ENCODE data around the gene PKN2.
"Not testable (repeated sequence)": the region's sequence is repeated elsewhere in the genome, so short reads cannot be mapped to it uniquely, and the experiment has no call there.

PKN2 gene

DNA sequence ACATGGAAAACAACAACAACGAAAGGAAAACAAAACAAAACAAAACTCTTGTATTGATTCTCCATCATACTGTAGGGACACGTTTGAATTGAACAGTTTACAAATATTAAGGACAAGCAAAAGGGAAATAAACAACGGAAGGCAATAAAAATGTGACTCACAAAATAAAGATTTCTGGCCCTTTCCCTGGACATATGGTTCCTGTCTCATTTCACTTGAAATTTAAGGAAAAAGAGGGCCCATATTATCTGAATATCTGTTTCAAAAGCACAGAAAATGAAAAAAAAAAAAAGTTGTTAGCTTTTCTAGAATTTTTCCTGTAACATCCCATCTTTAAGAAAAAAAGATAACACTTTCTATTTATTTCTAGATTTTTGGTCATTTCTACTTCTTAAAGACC is 3.6 kb upstream of the PKN2 start:
- no peak for DNase-seq (ENCODE audit: low read depth in 2 of 2)

DNA sequence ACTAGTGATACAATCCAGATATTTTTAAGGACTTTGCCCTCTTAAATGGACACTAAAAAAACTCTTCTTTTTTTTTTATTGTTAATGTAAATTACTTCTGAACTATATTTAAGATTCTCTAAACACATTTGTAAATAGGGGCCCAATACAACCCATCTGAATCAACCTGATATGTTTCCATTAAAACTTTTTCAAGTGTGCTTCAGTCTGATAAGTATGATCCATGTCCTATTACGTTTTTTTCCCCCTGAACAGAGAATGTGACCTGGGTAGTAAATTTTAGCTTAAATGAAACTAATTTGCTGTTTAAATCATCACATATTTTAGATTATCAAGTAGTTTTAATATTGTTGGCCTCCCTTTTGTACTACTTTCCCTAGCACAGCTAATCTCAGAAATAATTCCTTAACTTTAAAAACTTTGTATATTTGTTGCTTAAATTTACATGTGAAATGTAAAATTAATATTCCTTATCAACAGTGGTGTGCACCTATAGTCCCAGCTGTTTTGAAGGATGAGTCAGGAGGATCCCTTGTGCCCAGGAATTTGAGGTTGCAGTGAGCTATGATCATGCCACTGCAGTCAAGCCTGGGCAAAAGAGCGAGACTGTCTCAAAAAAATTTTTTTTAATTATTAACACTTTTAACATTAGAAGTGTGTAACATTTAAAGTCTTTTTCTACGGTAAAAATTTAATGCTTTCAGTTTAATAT is 3.0 kb upstream of the PKN2 start:
- no peak for DNase-seq (ENCODE audit: low read depth in 2 of 2)

DNA sequence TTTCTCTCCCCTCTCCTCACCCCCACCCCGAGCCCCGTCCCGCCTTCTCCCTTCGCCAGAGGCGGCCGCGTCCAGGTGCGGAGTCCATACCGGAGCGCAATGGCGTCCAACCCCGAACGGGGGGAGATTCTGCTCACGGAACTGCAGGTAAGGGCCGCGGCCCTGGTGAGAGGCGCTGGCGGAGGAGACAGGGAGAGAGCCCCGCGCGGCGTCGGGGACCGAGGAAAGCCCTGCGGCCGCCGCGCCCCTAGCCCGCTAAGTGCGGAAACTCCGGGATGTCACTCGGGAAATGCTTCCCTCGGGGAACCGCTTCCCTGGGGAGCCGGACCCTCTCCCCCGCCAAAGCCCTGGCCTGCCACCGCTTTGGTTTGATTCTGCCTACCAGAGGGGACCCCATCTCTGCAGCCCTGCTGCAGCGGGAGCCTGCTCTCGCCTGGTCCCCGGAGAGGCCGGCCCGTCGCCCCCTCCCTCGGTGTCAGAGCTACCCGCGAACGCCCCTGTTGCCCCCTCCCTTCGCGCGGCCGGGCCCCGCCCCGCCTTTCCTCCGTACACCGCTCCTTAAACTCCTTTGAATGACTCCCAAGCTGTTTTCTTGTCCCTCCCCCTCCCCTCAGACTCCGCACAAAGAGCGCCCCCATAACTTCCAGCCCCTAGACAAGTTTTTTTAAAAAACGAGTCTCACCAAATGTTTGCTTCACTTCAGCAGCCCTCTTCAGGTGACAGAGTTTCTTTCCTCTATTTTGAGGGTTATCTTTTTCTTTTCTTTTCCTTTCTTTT is 597 bp downstream of the PKN2 start:
- peak; percentile 54 to 56 for DNase-seq (ENCODE audit: low read depth in 2 of 2)

- no peak for DNase-seq (ENCODE audit: low read depth in 2 of 2)
These were observed 1.2 kb downstream of the PKN2 start for GRCh38 chr1:88685259-88685620.

GRCh38 chr1:88691540-88691939 is 7.5 kb downstream of the PKN2 start:
- no peak for DNase-seq (ENCODE audit: low read depth in 2 of 2)

DNA sequence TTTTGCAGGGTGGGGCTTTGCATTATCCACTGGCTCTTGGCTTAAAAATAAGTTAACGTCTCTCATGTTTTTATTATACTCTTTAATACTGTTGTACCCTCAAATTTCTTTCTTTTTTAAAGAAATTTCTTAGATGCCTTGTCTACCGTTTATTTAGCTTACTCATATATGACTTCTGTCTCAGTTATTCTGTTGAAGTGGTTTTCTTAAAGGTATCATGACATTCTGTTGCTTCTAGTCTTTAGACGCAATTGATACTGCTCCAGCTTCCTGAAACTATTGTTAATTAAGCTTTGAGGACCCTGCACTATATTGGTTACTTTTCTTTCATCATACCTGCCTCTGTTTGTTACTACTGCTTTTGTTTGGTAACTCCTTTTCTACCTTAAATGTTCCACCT is 11.7 kb downstream of the PKN2 start:
- DNase-seq (ENCODE audit: low read depth in 2 of 2) = no peak

- no peak for DNase-seq (ENCODE audit: low read depth in 2 of 2)
These were observed 13.4 kb downstream of the PKN2 start for GRCh38 chr1:88697503-88697902.

- DNase-seq (ENCODE audit: low read depth in 2 of 2) = no peak
These were observed 14.1 kb downstream of the PKN2 start for GRCh38 chr1:88698140-88698539.

GRCh38 chr1:88698764-88699163 is 14.7 kb downstream of the PKN2 start:
- DNase-seq (ENCODE audit: low read depth in 2 of 2) = no peak

DNA sequence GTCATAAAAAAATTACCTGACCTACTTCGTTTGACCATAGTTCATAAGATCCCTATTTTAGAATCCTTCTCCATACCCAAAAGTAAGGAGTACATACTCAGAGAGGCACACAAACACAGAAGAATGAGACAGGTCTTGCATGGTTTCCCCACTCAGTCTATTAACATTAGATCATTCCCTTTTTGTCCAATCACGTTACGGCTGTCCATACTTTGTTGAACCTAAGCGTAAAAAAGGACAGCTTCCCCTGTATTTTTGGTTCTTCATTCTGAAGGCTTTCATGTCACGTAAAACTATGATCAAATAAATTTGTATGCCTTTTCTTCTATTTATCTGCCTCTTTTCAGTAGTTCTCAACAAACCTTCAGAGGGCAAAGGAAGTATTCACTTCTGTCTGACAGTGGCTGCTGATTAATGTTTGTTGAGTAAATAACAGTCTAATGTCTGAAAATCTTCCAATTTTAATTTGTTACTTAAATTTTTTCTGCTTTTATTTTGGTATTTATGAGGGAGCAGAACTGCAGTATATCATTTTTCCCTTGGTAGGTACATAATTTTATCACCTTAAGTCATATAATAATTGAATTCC is 16.4 kb downstream of the PKN2 start:
- no peak for DNase-seq (ENCODE audit: low read depth in 2 of 2)

GRCh38 chr1:88701275-88701674 is 17.2 kb downstream of the PKN2 start:
- no peak for DNase-seq (ENCODE audit: low read depth in 2 of 2)

DNA sequence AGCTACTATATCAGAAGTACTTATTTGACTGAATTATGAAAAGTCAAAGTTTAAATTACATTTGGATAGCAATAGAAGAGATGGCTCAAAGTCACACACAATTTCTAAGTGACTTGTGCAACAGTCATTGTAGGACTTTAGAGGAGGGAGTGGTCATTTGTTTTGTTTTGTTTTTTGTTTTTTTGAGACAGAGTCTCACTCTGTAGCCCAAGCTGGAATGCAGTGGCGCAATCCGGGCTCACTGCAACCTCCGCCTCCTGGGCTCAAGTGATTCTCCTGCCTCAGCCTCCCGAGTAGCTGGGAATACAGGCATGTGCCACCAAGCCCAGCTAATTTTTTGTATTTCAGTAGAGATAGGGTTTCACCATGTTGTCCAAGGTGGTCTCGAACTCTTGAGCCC is 17.7 kb downstream of the PKN2 start:
- not testable (repeated sequence) for DNase-seq (ENCODE audit: low read depth in 2 of 2)

GRCh38 chr1:88708011-88708410 is 23.9 kb downstream of the PKN2 start:
- no peak for DNase-seq (ENCODE audit: low read depth in 2 of 2)

DNA sequence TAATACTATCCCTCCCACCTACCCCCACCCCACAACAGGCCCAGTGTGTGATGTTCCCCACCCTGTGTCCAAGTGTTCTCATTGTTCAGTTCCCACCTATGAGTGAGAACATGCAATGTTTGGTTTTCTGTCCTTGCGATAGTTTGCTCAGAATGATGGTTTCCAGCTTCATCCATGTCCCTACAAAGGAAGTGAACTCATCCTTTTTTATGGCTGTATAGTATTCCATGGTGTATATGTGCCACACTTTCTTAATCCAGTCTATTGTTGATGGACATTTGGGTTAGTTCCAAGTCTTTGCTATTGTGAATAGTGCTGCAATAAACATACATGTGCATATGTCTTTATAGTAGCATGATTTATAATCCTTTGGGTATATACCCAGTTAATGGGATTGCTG is 28.8 kb downstream of the PKN2 start:
- DNase-seq (ENCODE audit: low read depth in 2 of 2) = not testable (repeated sequence)

DNA sequence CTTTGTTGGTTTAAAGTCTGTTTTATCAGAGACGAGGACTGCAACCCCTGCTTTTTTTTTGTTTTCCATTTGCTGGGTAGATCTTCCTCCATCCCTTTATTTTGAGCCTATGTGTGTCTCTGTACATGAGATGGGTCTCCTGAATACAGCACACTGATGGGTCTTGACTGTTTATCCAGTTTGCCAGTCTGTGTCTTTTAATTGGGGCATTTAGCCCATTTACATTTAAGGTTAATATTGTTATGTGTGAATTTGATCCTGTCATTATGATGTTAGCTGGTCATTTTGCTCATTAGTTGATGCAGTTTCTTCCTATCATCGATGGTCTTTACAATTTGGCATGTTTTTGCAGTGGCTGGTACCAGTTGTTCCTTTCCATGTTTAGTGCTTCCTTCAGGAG is 32.5 kb downstream of the PKN2 start:
- not testable (repeated sequence) for DNase-seq (ENCODE audit: low read depth in 2 of 2)

- DNase-seq (ENCODE audit: low read depth in 2 of 2) = no peak
These were observed 38.4 kb downstream of the PKN2 start for GRCh38 chr1:88722492-88722891.

GRCh38 chr1:88726697-88727096 is 42.6 kb downstream of the PKN2 start:
- no peak for DNase-seq (ENCODE audit: low read depth in 2 of 2)

DNA sequence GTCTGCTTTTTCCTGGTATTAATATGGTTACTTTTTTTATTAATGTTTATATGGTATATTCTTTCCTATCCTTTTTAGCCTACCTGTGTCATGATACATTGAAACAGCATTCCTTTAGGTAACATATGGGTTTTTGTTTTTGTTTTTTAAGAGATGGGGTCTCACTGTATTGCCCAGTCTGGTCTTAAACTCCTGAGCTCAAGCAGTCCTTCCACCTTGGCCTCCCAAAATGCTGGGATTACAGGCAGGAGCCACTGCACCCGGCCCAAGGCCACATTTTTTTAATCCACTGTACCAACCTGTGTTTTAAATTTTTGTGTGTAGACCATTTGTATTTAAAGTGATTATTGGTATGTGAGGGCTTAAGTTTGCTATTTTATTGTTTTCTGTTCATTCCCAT is 43.1 kb downstream of the PKN2 start:
- no peak for DNase-seq (ENCODE audit: low read depth in 2 of 2)

- DNase-seq (ENCODE audit: low read depth in 2 of 2) = no peak
These were observed 45.2 kb downstream of the PKN2 start for GRCh38 chr1:88729297-88729696.

- no peak for DNase-seq (ENCODE audit: low read depth in 2 of 2)
These were observed 46.1 kb downstream of the PKN2 start for GRCh38 chr1:88730132-88730675.

GRCh38 chr1:88730995-88731394 is 46.9 kb downstream of the PKN2 start:
- no peak for DNase-seq (ENCODE audit: low read depth in 2 of 2)

DNA sequence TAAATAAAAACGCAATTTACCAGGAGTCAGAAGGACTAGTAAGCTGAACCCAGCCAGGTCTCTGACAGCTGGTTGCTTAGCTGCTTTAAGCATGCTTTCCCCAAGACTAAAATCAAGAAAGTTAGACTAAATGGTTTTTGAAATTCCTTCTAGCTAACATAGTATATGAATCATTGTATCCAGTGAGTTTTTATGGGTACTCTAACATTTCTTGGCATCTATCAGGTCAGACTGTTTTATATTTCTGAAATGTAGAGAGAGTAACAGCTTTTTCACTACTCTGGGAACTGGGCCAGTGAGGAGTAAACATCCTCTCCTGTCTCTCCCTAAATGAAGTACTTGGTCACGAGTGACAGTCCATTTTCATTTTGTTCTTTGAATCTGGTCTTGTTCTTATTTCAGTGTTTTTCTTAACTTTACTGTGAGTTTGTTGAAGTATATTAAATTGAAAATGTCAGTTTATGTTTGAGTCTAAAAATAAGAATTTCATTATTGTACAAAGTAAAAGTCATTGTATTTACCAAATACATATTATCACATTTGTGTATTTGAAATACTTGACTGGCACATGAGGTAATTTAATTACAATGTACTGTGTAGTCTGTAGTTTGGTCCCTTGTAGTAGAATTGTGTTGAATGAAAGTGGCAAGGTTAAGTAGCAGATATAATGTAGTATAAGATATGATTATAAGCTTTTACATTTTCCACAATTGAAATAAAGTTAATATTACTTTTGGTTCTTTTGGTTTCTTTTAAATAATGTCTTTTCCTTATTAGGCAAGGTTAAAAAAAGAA is 47.6 kb downstream of the PKN2 start:
- DNase-seq (ENCODE audit: low read depth in 2 of 2) = no peak
